Panc1 (cell line): ENCODE results near the gene COL4A2. TPM values are rescaled to one million over a fixed set of nuclear protein-coding genes. Genes with fewer than 3 reads are reported as not detected.

Experiments used
- ATAC-seq: fragments of 200-7000 bp; cut with Tn5 transposase; 2 replicates; pipeline ENCODE4 v1.9.1; 2020; ENCODE audit warnings: mild to moderate bottlenecking, moderate library complexity
- BruUV-seq: library from RNA; stranded (reverse); fragments of 400-500 nt; replicated peaks from 2 replicates; lab custom pipeline; 2021; lab: Mats Ljungman, UMichigan
- CTCF ChIA-PET: fragments of 300-600 bp; sonication (Branson Sonifier 250); formaldehyde crosslinking; loops from one replicate; lab custom pipeline; 2022; ENCODE audit warnings: antibody characterized with exemption; lab: Charles Lee
- POLR2A ChIA-PET: fragments of 300-600 bp; sonication (Branson Sonifier 250); formaldehyde crosslinking; loops from one replicate; lab custom pipeline; 2022; ENCODE audit warnings: antibody characterized with exemption; lab: Charles Lee
- DNase-seq: peaks from one replicate; pipeline ENCODE4 v3.0.0-alpha.2; 2010; ENCODE audit warnings: low read depth, low spot score
- H3K27ac ChIP-seq: 2 replicates; pipeline ENCODE4 v1.5.1; 2011; ENCODE audit warnings: mild to moderate bottlenecking, low read length, inconsistent platforms
- H3K27me3 ChIP-seq: fragments of 200-500 bp; sonication (Bioruptor generic); 2 replicates; pipeline ENCODE4 v1.6.0; 2014; ENCODE audit warnings: low read length, inconsistent platforms; ENCODE audit not compliant: control insufficient read depth, insufficient read depth
- H3K36me3 ChIP-seq: fragments of 200-500 bp; sonication (Bioruptor generic); 2 replicates; pipeline ENCODE4 v1.5.1; 2014; ENCODE audit warnings: inconsistent platforms, mild to moderate bottlenecking, low read length, moderate library complexity; ENCODE audit not compliant: control insufficient read depth, insufficient read depth
- H3K4me1 ChIP-seq: 2 replicates; pipeline ENCODE4 v1.5.1; 2011; ENCODE audit warnings: inconsistent platforms, mild to moderate bottlenecking, low read length, moderate library complexity; ENCODE audit not compliant: control insufficient read depth, insufficient read depth
- H3K4me3 ChIP-seq, 2 experiments: 2 replicates each; pipeline ENCODE4 v1.5.1; 2011 to 2012; ENCODE audit warnings: low read depth in 2 of 2, low read length in 2 of 2, mild to moderate bottlenecking in 2 of 2, inconsistent platforms in 1 of 2, moderate library complexity in 1 of 2
- H3K9me3 ChIP-seq: fragments of 200-500 bp; sonication (Bioruptor generic); 2 replicates; pipeline ENCODE4 v1.5.1; 2014; ENCODE audit warnings: low read depth, mild to moderate bottlenecking, inconsistent platforms, low read length, moderate library complexity; ENCODE audit not compliant: control insufficient read depth, insufficient read depth
- CTCF ChIP-seq: fragments of 450-650 bp; IDR thresholded peaks from 2 replicates; pipeline ENCODE4 v1.5.1; 2017; ENCODE audit warnings: mild to moderate bottlenecking
- POLR2AphosphoS5 ChIP-seq: IDR thresholded peaks from 2 replicates; pipeline ENCODE4 v1.6.1; 2012; ENCODE audit warnings: mild to moderate bottlenecking, low read depth, low read length, moderate library complexity
- REST ChIP-seq, 2 experiments: IDR thresholded peaks; 2 replicates each; pipeline ENCODE4 v1.6.1; 2011 to 2012; ENCODE audit warnings: low read depth in 2 of 2, control low read depth in 1 of 2, low read length in 1 of 2, mild to moderate bottlenecking in 1 of 2, moderate library complexity in 1 of 2; ENCODE audit not compliant: insufficient read depth in 1 of 2
- SIN3A ChIP-seq: IDR thresholded peaks from 2 replicates; pipeline ENCODE4 v1.6.1; 2012; ENCODE audit warnings: low read depth, mild to moderate bottlenecking, low read length, moderate library complexity, borderline replicate concordance; ENCODE audit not compliant: insufficient read depth
- TCF7L2 ChIP-seq: IDR thresholded peaks from 2 replicates; pipeline ENCODE4 v1.6.1; 2011; ENCODE audit warnings: mild to moderate bottlenecking, low read depth, low read length, inconsistent platforms
- in situ Hi-C: cut with HindIII; loops from 2 replicates; pipeline ENCODE4 v1.10.0; 2016; ENCODE audit warnings: low sequenced_read_pairs, low pct_unique_long_range_greater_than_20kb
- intact Hi-C: fragments of 100-400 bp; cut with micrococcal nuclease; formaldehyde crosslinking; loops from one replicate; pipeline ENCODE4 v1.10.0; 2022; ENCODE audit not compliant: unreplicated experiment
- total RNA-seq: library from RNA; stranded (reverse); gene quantifications from one replicate; pipeline ENCODE4 v1.2.1, GENCODE V29; 2021; ENCODE audit not compliant: unreplicated experiment

The COL4A2 gene
- total RNA-seq, 1 experiment from 2014 or later = 3.0 TPM

- no peaks in the 10 kb centered on the region for H3K36me3 ChIP-seq
- H3K9me3 ChIP-seq = no peaks in the 10 kb centered on the region
- in situ Hi-C loops (no loop called here), intact Hi-C loops (no loop called here)
- DNase-seq = no peak
- no peak overlapping the region for H3K4me3 ChIP-seq
- no TSS peak for BruUV-seq
- ChIA-PET POLR2A (no interaction called here), CTCF (no interaction called here)
- H3K27ac ChIP-seq = no peak overlapping the region
- no peaks in the 10 kb centered on the region for H3K4me1 ChIP-seq
- ATAC-seq = no peak
- TF ChIP-seq REST (IDR thresholded peaks at IDR 0.05; ENCODE audit: insufficient read depth in 1 of 2, low read depth in 2 of 2, low read length in 1 of 2) (no peak), CTCF (no peak), SIN3A (no peak), POLR2AphosphoS5 (no peak), TCF7L2 (no peak)
- H3K27me3 ChIP-seq = no peaks in the 10 kb centered on the region
Measured at GRCh38 chr13:110340812-110341444, 33.8 kb downstream of the COL4A2 start.

- TF ChIP-seq REST (IDR thresholded peaks at IDR 0.05; ENCODE audit: insufficient read depth in 1 of 2, low read depth in 2 of 2, low read length in 1 of 2) (no peak), POLR2AphosphoS5 (no peak), TCF7L2 (no peak), CTCF (no peak), SIN3A (no peak)
- DNase-seq (no peak), ATAC-seq (no peak)
- in situ Hi-C loops = no loop called here
- Histone ChIP-seq H3K36me3 (no peaks in the 10 kb centered on the region), H3K4me1 (no peaks in the 10 kb centered on the region), H3K27me3 (no peaks in the 10 kb centered on the region), H3K27ac (no peak overlapping the region), H3K9me3 (no peaks in the 10 kb centered on the region), H3K4me3 (no peak overlapping the region)
- intact Hi-C loops = no loop called here
- BruUV-seq = no TSS peak
- POLR2A ChIA-PET = no interaction called here
- CTCF ChIA-PET = no interaction called here
Measured at GRCh38 chr13:110341445-110342244, 34.6 kb downstream of the COL4A2 start.
